HEK293 (cell line): ENCODE results near the gene SLF2.

Experiments used
- CTCF ChIA-PET: fragments of 350-600 bp; formaldehyde crosslinking; extraction: SDS; loops from one replicate; lab custom pipeline; 2021; ENCODE audit warnings: antibody characterized with exemption; lab: Yijun Ruan, JAX
- POLR2A ChIA-PET: fragments of 300-600 bp; formaldehyde crosslinking; extraction: SDS; loops from one replicate; lab custom pipeline; 2020; ENCODE audit warnings: antibody characterized with exemption, inconsistent platforms; lab: Yijun Ruan, JAX
- H3K27ac ChIP-seq: fragments of 200-500 bp; sonication (Bioruptor generic); 2 replicates; pipeline ENCODE4 v1.5.1; 2014; ENCODE audit warnings: low read depth, low read length, control low read depth, inconsistent platforms; ENCODE audit errors: extremely low read depth
- H3K36me3 ChIP-seq, 2 experiments: fragments of 200-500 bp in 1 of 2; sonication (Bioruptor generic) in 1 of 2; 1 replicate in 1 of 2; 2 replicates in 1 of 2; pipeline ENCODE4 v1.5.1; 2014 to 2017; ENCODE audit warnings: inconsistent platforms in 2 of 2, low read length in 2 of 2; ENCODE audit not compliant: control insufficient read depth in 2 of 2, insufficient read depth in 1 of 2
- H3K4me1 ChIP-seq: fragments of 200-500 bp; sonication (Bioruptor generic); 2 replicates; pipeline ENCODE4 v1.5.1; 2014; ENCODE audit warnings: mild to moderate bottlenecking, low read length, inconsistent platforms; ENCODE audit not compliant: control insufficient read depth, insufficient read depth
- H3K4me3 ChIP-seq: 2 replicates; pipeline ENCODE4 v1.5.1; 2011; ENCODE audit warnings: low read depth, mild to moderate bottlenecking, control low read depth, low read length, moderate library complexity
- H3K9me3 ChIP-seq: fragments of 200-500 bp; sonication (Bioruptor generic); 2 replicates; pipeline ENCODE4 v1.5.1; 2014; ENCODE audit warnings: low read depth, low read length, inconsistent platforms; ENCODE audit not compliant: control insufficient read depth, insufficient read depth
- GLIS2 ChIP-seq: fragments of 450-650 bp; formaldehyde crosslinking; IDR thresholded peaks from 2 replicates; pipeline ENCODE4 v1.5.1; 2016; ENCODE audit warnings: missing biosample characterization, missing genetic modification characterization
- HIC1 ChIP-seq: fragments of 450-650 bp; formaldehyde crosslinking; IDR thresholded peaks from 2 replicates; pipeline ENCODE4 v1.5.1; 2016; ENCODE audit warnings: missing biosample characterization, missing genetic modification characterization
- PATZ1 ChIP-seq: fragments of 450-650 bp; formaldehyde crosslinking; IDR thresholded peaks from 2 replicates; pipeline ENCODE4 v1.5.1; 2016; ENCODE audit warnings: missing biosample characterization, missing genetic modification characterization
- ZBTB17 ChIP-seq: fragments of 450-650 bp; formaldehyde crosslinking; IDR thresholded peaks from 2 replicates; pipeline ENCODE4 v1.5.1; 2016; ENCODE audit warnings: missing biosample characterization, missing genetic modification characterization
- ZBTB49 ChIP-seq: fragments of 450-650 bp; formaldehyde crosslinking; IDR thresholded peaks from 2 replicates; pipeline ENCODE4 v1.5.1; 2016; ENCODE audit warnings: missing biosample characterization, missing genetic modification characterization, low read depth
- ZNF248 ChIP-seq: fragments of 450-650 bp; formaldehyde crosslinking; IDR thresholded peaks from 2 replicates; pipeline ENCODE4 v1.5.1; 2017; ENCODE audit warnings: missing biosample characterization, missing genetic modification characterization
- ZNF292 ChIP-seq: fragments of 450-650 bp; formaldehyde crosslinking; IDR thresholded peaks from 2 replicates; pipeline ENCODE4 v1.5.1; 2016; ENCODE audit warnings: low read depth, missing biosample characterization, missing genetic modification characterization, borderline replicate concordance
- ZNF341 ChIP-seq: fragments of 450-650 bp; formaldehyde crosslinking; IDR thresholded peaks from 2 replicates; pipeline ENCODE4; 2016; ENCODE audit warnings: low read depth, missing biosample characterization, missing genetic modification characterization
- ZNF423 ChIP-seq: fragments of 450-650 bp; formaldehyde crosslinking; IDR thresholded peaks from 2 replicates; pipeline ENCODE4 v1.5.1; 2016; ENCODE audit warnings: missing biosample characterization, missing genetic modification characterization
- ZNF48 ChIP-seq: fragments of 450-650 bp; formaldehyde crosslinking; IDR thresholded peaks from 2 replicates; pipeline ENCODE4 v1.5.1; 2016; ENCODE audit warnings: missing biosample characterization, missing genetic modification characterization
- ZNF513 ChIP-seq: fragments of 450-650 bp; IDR thresholded peaks from 2 replicates; pipeline ENCODE4 v1.5.1; 2018; ENCODE audit warnings: missing biosample characterization, missing genetic modification characterization
- ZNF518A ChIP-seq: fragments of 450-650 bp; formaldehyde crosslinking; conservative IDR thresholded peaks from 2 replicates; pipeline ENCODE4 v1.5.1; 2016; ENCODE audit warnings: low read depth, missing biosample characterization, missing genetic modification characterization
- ZNF521 ChIP-seq: fragments of 450-650 bp; formaldehyde crosslinking; IDR thresholded peaks from 2 replicates; pipeline ENCODE4 v1.5.1; 2017; ENCODE audit warnings: missing biosample characterization, mild to moderate bottlenecking, missing genetic modification characterization
- ZNF843 ChIP-seq: fragments of 450-650 bp; formaldehyde crosslinking; IDR thresholded peaks from 2 replicates; pipeline ENCODE4 v1.5.1; 2016; ENCODE audit warnings: missing biosample characterization, missing genetic modification characterization
- ZSCAN5A ChIP-seq: fragments of 450-650 bp; formaldehyde crosslinking; IDR thresholded peaks from 2 replicates; pipeline ENCODE4 v1.5.1; 2016; ENCODE audit warnings: missing biosample characterization, missing genetic modification characterization

SLF2 gene

GRCh38 chr10:101002456-101002855 is 89.7 kb downstream of the SLF2 start (continued):
- no peak for TF ChIP-seq ZNF518A (tag by site-specific recombination)
- TF ChIP-seq ZNF521 (tag by site-specific recombination), result no peak
- no peak for TF ChIP-seq ZBTB17
- no peak for TF ChIP-seq ZNF248 (tag by site-specific recombination)
- TF ChIP-seq ZNF423, result no peak
- no peak for TF ChIP-seq ZBTB49
- no peak for TF ChIP-seq ZNF48 (tag by site-specific recombination)
- no peak for TF ChIP-seq ZNF292
- TF ChIP-seq ZNF843 (tag by site-specific recombination), result no peak
- 0 out of 2 replicates have a peak, but pooled peaks have one; percentile 25 for TF ChIP-seq PATZ1 (tag by site-specific recombination)
- TF ChIP-seq HIC1 (tag by site-specific recombination), result peak; percentile 69
- no peak for TF ChIP-seq ZNF341 (tag by site-specific recombination)

- Histone ChIP-seq H3K27ac (no peak overlapping the region), H3K4me3 (no peak overlapping the region), H3K36me3 (peaks cover 8 to 67% of the 10 kb centered on the region in 2 experiments; a peak in 2 of 3 replicates), H3K4me1 (peaks cover 4% of the 10 kb centered on the region), H3K9me3 (no peaks in the 10 kb centered on the region)
- TF ChIP-seq GLIS2 (tag by site-specific recombination), result peak; percentile 49; the same call in 1 of the 2 replicates
- TF ChIP-seq ZSCAN5A (tag by site-specific recombination), result no peak
- peak; percentile 59; the same call in 1 of the 2 replicates for TF ChIP-seq ZNF513
- ChIA-PET CTCF (interaction anchor here (0.6 to 4.5 kb wide), 7 partner anchors 8 to 485 kb away, joined by 3 to 32 read pairs (median 5); no protein-coding TSS in a partner anchor), POLR2A (interaction anchor here (0.8 kb wide), 1 partner anchor 11 kb away, joined by 3 read pairs; no protein-coding TSS in a partner anchor)
Observed at GRCh38 chr10:101003639-101004206, 91.0 kb downstream of the SLF2 start.
